Measurements from ENCODE around the gene GSK3B. TPM values are rescaled to one million over a fixed set of nuclear protein-coding genes. Genes with fewer than 3 reads are reported as not detected.

GSK3B gene
- total RNA-seq, 4 donors from 2014 or later, result 29.4 to 39.8 (median 32.5) TPM

GRCh38 chr3:119786409-119786808 lies 307.8 kb downstream of the GSK3B start:
- no peak for TF ChIP-seq CTCF (IDR thresholded peaks at IDR 0.05; ENCODE audit: low read depth)

- no peak for TF ChIP-seq CTCF (IDR thresholded peaks at IDR 0.05; ENCODE audit: low read depth)
These were observed 310.4 kb downstream of the GSK3B start for GRCh38 chr3:119783883-119784282.

- no peak for TF ChIP-seq CTCF (IDR thresholded peaks at IDR 0.05; ENCODE audit: low read depth)
These were observed 311.0 kb downstream of the GSK3B start for GRCh38 chr3:119783255-119783654.

GRCh38 chr3:119782460-119782859 lies 311.8 kb downstream of the GSK3B start:
- no peak for TF ChIP-seq CTCF (IDR thresholded peaks at IDR 0.05; ENCODE audit: low read depth)

GRCh38 chr3:119781330-119782198 lies 312.7 kb downstream of the GSK3B start, which contains the start of gene NR1I2:
TSS of gene NR1I2 (plus strand) at chr3:119782101.
- TF ChIP-seq CTCF (IDR thresholded peaks at IDR 0.05; ENCODE audit: low read depth), result no peak

GRCh38 chr3:119779731-119780383 lies 314.4 kb downstream of the GSK3B start:
- TF ChIP-seq CTCF (IDR thresholded peaks at IDR 0.05; ENCODE audit: low read depth), result no peak

GRCh38 chr3:119778811-119779210 lies 315.4 kb downstream of the GSK3B start:
- no peak for TF ChIP-seq CTCF (IDR thresholded peaks at IDR 0.05; ENCODE audit: low read depth)

Data from subcutaneous adipose tissue (tissue), 4 donors.